SU-DHL-6 (cell line): ENCODE data around the gene ZFHX3.

Source experiments
- EZH2phosphoT487 ChIP-seq: fragments of 200-600 bp; sonication (generic), shearing (Covaris generic); conservative IDR thresholded peaks from 2 replicates; pipeline ENCODE4 v1.6.1; 2018; ENCODE audit warnings: mild to moderate bottlenecking, antibody characterized with exemption, low read length, moderate library complexity, mixed read lengths
- TF ChIP-seq, protein P1 (sequence below): fragments of 200-600 bp; sonication (generic); IDR thresholded peaks from one replicate; pipeline ENCODE4 v1.5.1; 2017; ENCODE audit warnings: antibody characterized with exemption, mild to moderate bottlenecking, low read length, moderate library complexity; ENCODE audit not compliant: insufficient read depth, poor library complexity, severe bottlenecking

- TF ChIP-seq, protein P1, sequence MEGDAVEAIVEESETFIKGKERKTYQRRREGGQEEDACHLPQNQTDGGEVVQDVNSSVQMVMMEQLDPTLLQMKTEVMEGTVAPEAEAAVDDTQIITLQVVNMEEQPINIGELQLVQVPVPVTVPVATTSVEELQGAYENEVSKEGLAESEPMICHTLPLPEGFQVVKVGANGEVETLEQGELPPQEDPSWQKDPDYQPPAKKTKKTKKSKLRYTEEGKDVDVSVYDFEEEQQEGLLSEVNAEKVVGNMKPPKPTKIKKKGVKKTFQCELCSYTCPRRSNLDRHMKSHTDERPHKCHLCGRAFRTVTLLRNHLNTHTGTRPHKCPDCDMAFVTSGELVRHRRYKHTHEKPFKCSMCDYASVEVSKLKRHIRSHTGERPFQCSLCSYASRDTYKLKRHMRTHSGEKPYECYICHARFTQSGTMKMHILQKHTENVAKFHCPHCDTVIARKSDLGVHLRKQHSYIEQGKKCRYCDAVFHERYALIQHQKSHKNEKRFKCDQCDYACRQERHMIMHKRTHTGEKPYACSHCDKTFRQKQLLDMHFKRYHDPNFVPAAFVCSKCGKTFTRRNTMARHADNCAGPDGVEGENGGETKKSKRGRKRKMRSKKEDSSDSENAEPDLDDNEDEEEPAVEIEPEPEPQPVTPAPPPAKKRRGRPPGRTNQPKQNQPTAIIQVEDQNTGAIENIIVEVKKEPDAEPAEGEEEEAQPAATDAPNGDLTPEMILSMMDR, result no peak
- no peak for TF ChIP-seq EZH2phosphoT487
Measured at GRCh38 chr16:73033271-73033998, 14.5 kb downstream of the ZFHX3 start.
